Stimulated activated naive B cell treated with anti-CD40 and anti-IgM and Interleukin-4, amounts not matched to agents 10 μg/mL and 1 μg/mL and 100 μg/mL, for 72 hours (primary cell): Measurements from ENCODE around the gene SMIM24.

ENCODE experiments used
- ATAC-seq, 2 donors: fragments of 150-1000 bp; cut with Tn5 transposase; replicated peaks; 2 replicates each; pipeline ENCODE4 v1.10.0; 2021; ENCODE audit warnings: moderate library complexity in 1 of 2
- DNase-seq: peaks from one replicate; pipeline ENCODE4 v3.0.0; 2021
- H3K27ac Mint-ChIP-seq: one replicate; pipeline ENCODE4 v1.8.0; 2022; ENCODE audit warnings: mild to moderate bottlenecking, mixed read lengths
- H3K27me3 Mint-ChIP-seq, 2 donors: one replicate each; pipeline ENCODE4 v1.8.0; 2022; ENCODE audit warnings: mixed read lengths in 2 of 2
- H3K36me3 Mint-ChIP-seq, 2 donors: one replicate each; pipeline ENCODE4 v1.8.0; 2022; ENCODE audit warnings: mixed read lengths in 2 of 2, mild to moderate bottlenecking in 1 of 2
- H3K4me1 Mint-ChIP-seq, 2 donors: one replicate each; pipeline ENCODE4 v1.8.0; 2022; ENCODE audit warnings: mixed read lengths in 2 of 2, mild to moderate bottlenecking in 1 of 2
- H3K4me3 Mint-ChIP-seq, 2 donors: one replicate each; pipeline ENCODE4 v1.8.0; 2022; ENCODE audit warnings: mild to moderate bottlenecking in 2 of 2, mixed read lengths in 2 of 2, moderate library complexity in 1 of 2
- H3K9me3 Mint-ChIP-seq, 2 donors: one replicate each; pipeline ENCODE4 v1.8.0; 2022; ENCODE audit warnings: mixed read lengths in 2 of 2, mild to moderate bottlenecking in 1 of 2

SMIM24 gene

DNA sequence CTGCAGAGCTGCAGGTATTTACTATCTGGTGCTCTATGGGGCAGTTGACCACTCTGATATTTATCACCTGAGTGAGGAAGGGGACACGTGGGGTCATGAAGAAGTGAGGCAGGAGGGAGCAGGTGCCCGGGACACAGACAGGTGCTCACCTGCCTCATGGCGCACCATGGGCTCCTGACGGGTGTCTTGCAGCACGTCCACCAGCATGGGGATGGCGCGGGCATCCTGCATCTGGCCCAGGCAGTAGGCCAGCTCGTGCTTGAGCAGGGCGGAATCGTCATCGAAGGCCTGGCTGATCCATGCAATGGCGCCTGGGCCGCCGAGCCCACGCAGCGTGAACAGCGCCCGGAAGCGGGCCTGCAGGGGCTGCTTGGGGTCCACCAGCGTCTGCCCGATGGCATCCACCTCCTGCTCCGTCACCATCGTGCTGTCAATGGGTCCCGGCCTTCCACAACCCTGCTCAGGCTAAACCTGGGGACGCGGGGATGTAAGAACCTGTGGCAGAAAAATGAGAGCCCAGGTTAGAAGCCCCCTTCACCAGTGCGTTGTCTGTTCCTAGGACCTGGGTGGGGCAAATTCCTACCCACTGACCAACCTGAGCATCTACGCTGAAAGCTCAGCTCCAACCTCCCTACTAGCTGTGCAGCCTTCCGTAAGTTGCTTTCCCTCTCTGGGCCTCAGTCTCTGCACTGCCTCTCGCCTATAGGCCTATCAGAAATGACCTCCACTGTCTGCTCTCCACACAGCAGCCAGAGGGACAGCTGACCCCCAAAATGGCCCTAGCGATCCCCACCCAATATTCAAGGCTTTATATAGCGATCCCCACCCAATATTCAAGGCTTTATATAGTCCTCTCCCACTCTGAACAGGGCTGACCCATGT lies 16.3 kb upstream of the SMIM24 start:
- Mint-ChIP-seq H3K9me3 (no peaks in the 10 kb centered on the region), H3K27ac (no peak overlapping the region), H3K4me3 (no peak overlapping the region), H3K4me1 (peaks cover 13 to 26% of the 10 kb centered on the region in 2 donors), H3K27me3 (no peaks in the 10 kb centered on the region), H3K36me3 (peaks cover 35 to 41% of the 10 kb centered on the region in 2 donors)
- DNase-seq (no peak), ATAC-seq (no peak)

DNA sequence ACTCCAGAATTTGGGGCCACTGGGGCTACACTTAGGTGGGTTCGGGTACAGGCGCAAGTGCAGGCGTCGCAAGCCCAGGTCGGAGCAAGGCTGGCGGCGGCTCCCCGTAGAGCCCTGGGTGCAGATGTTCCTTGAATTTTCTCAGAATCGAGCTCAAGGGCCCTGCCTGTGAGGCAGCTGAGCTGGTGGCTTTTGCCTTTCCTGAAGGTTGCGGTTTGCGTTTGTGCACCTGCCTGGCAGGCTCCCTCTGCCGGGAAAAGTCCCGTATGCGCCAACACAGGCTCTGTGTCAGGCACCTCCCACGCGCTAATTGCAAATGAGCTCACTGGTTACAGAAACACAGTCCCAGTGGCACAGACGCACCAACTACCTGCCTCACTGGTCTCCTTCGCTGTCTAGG lies 14.2 kb upstream of the SMIM24 start:
- DNase-seq, result no peak
- Mint-ChIP-seq H3K4me1 (peaks cover 7 to 16% of the 10 kb centered on the region in 2 donors), H3K27ac (no peak overlapping the region), H3K9me3 (no peaks in the 10 kb centered on the region), H3K27me3 (no peaks in the 10 kb centered on the region), H3K4me3 (no peak overlapping the region), H3K36me3 (peaks cover 37 to 46% of the 10 kb centered on the region in 2 donors)
- no peak for ATAC-seq

DNA sequence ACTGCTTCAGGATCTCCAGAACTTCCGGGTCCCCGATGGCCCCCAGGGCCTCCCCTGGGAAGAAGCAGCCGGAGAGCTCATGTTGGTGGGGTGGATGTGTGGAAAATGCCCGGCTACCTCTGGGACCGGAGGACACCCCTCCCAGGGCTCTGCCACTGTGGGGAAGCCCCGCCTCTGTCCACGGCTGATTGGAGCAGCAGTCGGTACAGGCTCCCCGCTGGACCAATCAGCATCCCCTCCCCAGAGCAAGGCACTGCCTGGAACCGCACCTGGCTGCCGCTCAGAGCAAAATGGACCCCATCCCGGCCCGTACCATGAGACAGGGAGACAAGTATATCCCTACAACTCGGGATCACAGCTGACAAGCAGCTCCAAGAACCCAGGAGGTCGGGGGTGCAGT lies 13.7 kb upstream of the SMIM24 start:
- Mint-ChIP-seq H3K4me1 (peaks cover 5 to 12% of the 10 kb centered on the region in 2 donors), H3K27ac (peak overlapping the region; percentile 14), H3K9me3 (no peaks in the 10 kb centered on the region), H3K4me3 (no peak overlapping the region), H3K27me3 (no peaks in the 10 kb centered on the region), H3K36me3 (peaks cover 39 to 44% of the 10 kb centered on the region in 2 donors)
- DNase-seq, result no peak
- peak; percentile 55 to 64 for ATAC-seq

DNA sequence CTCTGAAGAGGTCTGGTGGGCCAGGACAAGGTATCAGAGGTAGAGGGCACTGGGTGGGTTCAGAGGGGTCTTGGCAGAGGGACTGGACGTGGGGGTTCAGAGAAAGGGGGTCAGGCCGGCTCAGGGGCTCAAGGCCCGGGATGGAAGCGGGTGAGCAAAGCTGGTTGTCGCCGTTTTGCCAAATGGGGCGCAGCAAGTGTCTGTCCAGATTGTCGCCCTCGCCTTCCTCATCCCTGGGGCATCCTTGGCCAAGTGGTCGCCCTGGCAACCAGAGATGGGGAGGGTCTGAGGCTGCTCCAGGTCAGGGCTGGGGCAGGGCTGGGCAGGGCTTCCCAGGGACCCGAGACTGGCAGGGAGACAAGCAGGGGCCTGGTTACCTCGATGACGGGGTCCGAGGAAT lies 13.3 kb upstream of the SMIM24 start:
- Mint-ChIP-seq H3K9me3 (no peaks in the 10 kb centered on the region), H3K4me1 (peaks cover 3 to 8% of the 10 kb centered on the region in 2 donors), H3K27me3 (no peaks in the 10 kb centered on the region), H3K27ac (no peak overlapping the region), H3K36me3 (peaks cover 43% of the 10 kb centered on the region in 2 donors), H3K4me3 (no peak overlapping the region)
- DNase-seq, result no peak
- no peak for ATAC-seq

DNA sequence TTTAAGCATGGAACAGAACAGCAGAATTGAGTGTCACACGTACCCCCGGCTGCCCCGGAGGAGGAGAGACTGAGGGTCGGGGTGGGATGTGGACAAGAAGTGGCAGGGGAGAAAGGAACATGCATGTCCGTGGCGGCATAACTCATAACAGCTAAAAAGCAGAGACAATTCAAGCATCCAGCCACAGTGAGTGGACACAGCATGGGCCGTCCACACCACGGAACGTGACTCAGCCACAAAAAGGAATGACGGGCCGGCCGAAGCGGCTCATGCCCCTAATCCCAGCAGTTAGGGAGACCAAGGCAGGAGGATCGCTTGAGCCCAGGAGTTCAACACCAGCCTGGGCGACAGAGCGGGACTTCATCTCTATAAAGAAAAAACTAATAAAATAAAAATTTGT lies 12.6 kb upstream of the SMIM24 start:
- no peak overlapping the region for H3K4me3 Mint-ChIP-seq
- ATAC-seq (no peak), DNase-seq (no peak)
- H3K27ac Mint-ChIP-seq, result no peak overlapping the region
- peaks cover 46 to 48% of the 10 kb centered on the region in 2 donors for H3K36me3 Mint-ChIP-seq
- H3K9me3 Mint-ChIP-seq, result no peaks in the 10 kb centered on the region
- peaks cover under 1 to 3% of the 10 kb centered on the region in 2 donors for H3K4me1 Mint-ChIP-seq
- no peaks in the 10 kb centered on the region for H3K27me3 Mint-ChIP-seq

DNA sequence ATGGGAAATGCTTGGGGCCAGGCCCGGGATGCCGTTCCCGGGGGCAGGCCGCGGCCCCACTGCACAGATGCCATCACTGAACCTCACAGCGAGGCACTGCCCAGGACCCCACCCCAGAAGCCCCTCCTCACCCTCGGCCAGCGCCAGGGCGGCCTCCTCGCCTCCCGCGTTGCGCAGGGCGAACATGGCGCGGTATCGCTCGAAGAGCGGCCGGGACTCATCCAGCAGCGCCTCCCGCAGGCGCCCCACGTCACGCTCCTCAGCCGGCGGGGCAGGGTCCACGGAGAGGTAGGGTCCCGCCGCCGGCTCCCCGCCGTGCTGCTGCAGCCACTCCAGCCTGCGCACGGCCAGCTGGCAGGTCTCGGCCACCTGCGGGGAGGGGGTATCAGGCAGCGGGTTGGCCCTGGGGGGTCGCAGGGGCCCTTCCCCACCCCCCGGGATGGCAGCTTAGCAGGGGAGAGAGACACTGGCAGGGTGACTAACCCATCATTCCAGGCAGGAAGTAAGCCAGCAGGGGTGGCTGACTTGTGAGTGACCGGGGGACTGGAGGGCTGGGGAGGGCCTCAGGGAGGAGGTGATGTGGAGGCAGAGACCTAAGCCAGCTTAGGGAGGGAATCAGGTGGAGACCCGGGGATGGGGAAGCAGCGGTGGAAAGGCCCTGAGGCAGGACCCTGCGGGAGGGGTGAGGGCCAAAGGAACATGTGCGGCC lies 12.0 kb upstream of the SMIM24 start:
- Mint-ChIP-seq H3K36me3 (peaks cover 45 to 51% of the 10 kb centered on the region in 2 donors), H3K4me3 (no peak overlapping the region), H3K4me1 (no peaks in the 10 kb centered on the region), H3K27me3 (no peaks in the 10 kb centered on the region), H3K9me3 (no peaks in the 10 kb centered on the region), H3K27ac (no peak overlapping the region)
- DNase-seq (no peak), ATAC-seq (no peak)

DNA sequence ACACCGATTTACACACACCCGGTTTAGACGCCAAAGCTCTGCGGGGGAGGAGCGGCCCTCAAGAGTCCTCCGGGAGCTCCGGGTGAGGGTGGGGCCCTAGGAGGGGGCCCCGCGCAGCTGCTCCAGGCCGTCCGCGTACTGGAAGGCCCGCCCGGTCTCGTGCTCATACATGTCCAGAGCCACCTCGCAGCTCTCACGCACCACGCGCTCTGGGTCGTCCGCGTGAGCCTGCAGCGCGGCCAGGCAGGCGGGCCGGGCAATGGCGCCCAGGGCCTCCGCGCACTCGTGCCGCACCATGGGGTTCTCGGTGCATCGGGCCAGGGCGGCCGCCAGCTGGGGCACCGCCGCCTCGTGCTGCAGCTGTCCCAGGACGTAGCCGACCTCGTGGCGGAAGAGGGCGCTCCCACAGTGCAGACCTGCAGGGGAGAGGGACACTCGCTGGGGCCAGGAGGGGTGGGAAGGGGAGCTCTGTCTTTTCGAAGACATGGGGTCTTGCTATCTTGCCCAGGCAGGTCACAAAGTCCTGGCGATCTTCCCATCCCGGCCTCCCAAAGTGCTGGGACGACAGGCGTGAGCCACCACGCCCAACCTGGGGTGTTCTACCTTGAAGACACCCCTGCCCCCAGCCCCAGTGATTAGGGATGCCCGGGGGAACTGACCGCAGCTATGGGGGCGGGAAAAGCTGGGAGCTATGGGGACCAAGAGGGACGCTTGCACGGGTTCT lies 11.2 kb upstream of the SMIM24 start:
- Mint-ChIP-seq H3K9me3 (no peaks in the 10 kb centered on the region), H3K27ac (no peak overlapping the region), H3K4me1 (no peaks in the 10 kb centered on the region), H3K36me3 (peaks cover 46 to 55% of the 10 kb centered on the region in 2 donors), H3K27me3 (no peaks in the 10 kb centered on the region), H3K4me3 (no peak overlapping the region)
- no peak for DNase-seq
- ATAC-seq, result no peak

DNA sequence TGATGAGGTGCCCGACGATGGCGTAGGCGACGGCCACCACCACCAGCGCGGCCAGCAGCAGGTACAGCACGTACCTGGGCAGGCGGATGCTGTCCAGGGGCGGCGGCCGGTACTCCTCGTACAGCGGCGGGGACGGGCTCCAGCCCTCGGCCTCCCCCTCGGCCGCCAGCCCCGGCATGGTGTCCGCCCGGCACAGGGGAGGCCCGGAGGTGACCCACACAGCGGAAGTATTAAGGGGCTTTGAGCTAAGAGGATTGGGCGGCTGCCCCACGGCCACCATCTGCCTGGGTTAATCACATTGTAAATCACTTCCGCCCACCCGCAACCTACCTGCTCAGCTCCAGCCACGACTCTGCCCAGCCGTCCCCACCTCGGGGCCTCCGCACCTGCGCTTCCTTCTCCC lies 2.9 kb upstream of the SMIM24 start, which contains the start of gene SMIM44:
Gene SMIM44 (minus strand): TSS at position 216 of the 403 bp plus-strand sequence. CDS start 38 bp downstream, at position 178.
- H3K27ac Mint-ChIP-seq, result no peak within 1 kb of the TSS
- peaks cover 14 to 19% of the 10 kb centered on the region in 2 donors for H3K4me1 Mint-ChIP-seq
- peaks cover 2 to 4% of the 10 kb centered on the region in 2 donors for H3K9me3 Mint-ChIP-seq
- no peak within 1 kb of the TSS for H3K4me3 Mint-ChIP-seq
- ATAC-seq (no peak), DNase-seq (no peak)
- peaks cover 10% of the 10 kb centered on the region in 2 donors for H3K27me3 Mint-ChIP-seq
- H3K36me3 Mint-ChIP-seq, result peaks cover 10 to 12% of the 10 kb centered on the region in 2 donors

DNA sequence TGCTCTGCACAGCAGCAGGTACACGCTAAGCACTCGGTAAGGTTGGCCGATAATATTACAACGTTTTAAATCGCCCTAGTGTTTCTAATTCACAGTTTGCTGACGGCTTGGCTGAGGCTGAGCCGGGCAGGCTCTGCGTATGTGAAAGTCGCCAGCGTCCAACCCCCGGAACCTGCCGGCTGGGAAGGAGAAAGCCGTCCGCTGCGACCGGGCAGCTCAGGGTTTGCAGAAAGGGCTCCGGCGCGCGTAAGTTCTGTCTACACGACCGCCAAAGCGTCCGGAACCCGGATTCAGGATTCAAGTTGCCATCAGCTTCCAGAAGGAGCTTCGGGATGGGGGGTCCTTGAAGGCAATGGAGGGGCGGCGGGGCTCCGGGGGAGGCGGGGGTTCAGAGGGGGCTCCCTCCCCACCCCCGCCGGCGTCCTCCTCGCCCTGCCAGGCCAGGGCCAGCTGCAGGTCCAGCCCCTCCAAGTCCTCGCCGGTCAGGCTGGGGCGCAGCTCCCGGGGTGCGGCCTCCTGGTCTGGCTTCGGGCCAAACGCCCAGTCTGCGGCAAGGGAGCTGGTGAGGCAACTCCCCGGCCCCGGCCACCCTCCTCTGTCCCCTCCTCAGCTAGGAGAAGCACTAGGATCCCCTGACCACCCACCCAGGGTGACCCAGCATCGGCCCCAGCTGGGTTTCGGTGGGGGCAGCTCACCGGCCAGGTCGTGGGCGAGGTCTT lies 2.3 kb upstream of the SMIM24 start:
- Mint-ChIP-seq H3K36me3 (peaks cover 6 to 9% of the 10 kb centered on the region in 2 donors), H3K9me3 (peaks cover 2 to 4% of the 10 kb centered on the region in 2 donors), H3K27me3 (peaks cover 15 to 16% of the 10 kb centered on the region in 2 donors), H3K4me1 (peaks cover 17 to 24% of the 10 kb centered on the region in 2 donors), H3K27ac (no peak overlapping the region), H3K4me3 (no peak overlapping the region)
- DNase-seq, result no peak
- no peak for ATAC-seq

DNA sequence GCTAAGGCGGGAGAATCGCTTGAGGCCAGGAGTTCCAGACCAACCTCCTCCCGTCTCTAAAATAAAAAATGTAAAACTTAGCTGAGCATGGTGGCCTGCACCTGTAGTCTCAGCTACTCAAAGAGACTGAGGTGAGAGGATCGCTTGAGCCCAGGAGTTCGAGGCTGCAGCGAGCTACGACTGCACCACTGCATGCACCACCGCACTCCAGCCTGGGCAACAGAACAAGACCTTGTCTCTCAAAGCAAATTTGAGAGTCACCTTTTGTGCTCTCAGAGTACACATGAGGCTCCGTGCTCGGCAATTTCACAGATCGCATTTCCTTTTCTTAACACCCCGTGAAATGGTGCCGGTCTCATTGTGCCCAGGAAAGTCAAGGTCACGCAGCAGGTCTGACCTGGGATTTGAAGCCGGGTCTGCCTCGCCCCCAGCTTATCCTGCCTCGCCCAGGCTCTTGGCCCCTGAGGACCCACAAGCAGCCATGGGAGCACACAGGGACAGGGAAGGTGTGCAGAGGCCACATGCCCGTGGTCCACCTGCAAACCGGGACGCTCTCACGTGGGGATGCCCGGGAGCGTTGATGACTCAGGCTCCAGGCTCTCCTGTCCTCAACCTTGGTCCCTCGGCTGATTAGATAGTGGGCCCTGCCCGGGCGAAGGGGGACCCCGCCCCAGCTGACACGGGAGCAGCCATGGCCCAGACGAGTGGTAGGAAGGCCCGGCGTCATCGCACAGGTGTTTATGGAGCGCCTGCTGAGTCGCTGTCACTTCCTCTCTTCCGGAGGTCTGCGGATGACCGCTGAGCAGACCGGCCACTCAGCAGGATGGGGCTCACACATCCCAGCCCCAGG lies 1.1 kb upstream of the SMIM24 start:
- Mint-ChIP-seq H3K36me3 (no peaks in the 10 kb centered on the region), H3K9me3 (peaks cover 2 to 4% of the 10 kb centered on the region in 2 donors), H3K27me3 (peaks cover 15 to 22% of the 10 kb centered on the region in 2 donors), H3K27ac (no peak overlapping the region), H3K4me1 (peaks cover 17 to 24% of the 10 kb centered on the region in 2 donors), H3K4me3 (no peak overlapping the region)
- no peak for ATAC-seq
- no peak for DNase-seq

DNA sequence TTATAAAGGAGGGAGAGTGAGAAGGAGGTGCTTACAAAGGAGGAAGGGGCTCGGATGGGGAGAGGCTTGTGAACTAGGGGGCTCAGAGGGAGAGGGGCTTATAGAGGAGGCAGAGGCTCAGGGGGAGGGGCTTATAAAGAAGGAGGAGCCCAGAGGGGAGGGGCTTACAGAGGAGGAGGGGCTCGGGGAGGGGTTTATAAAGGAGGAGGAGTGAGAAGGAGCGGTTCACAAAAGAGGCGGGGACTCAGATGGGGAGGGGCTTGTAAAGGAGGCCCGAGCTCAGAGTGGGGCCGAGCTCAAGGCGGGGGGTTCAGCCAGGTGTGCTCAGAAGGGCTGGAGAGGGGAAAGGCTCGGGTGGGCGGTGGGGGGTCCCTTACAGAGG lies 500 bp downstream of the SMIM24 start:
- Mint-ChIP-seq H3K9me3 (peaks cover 2 to 4% of the 10 kb centered on the region in 2 donors), H3K27ac (no peak overlapping the region), H3K4me1 (peaks cover 17 to 24% of the 10 kb centered on the region in 2 donors), H3K27me3 (peaks cover 15 to 22% of the 10 kb centered on the region in 2 donors), H3K4me3 (no peak overlapping the region), H3K36me3 (no peaks in the 10 kb centered on the region)
- no peak for DNase-seq
- ATAC-seq, result peak in 1 of 2 donors; percentile 43

DNA sequence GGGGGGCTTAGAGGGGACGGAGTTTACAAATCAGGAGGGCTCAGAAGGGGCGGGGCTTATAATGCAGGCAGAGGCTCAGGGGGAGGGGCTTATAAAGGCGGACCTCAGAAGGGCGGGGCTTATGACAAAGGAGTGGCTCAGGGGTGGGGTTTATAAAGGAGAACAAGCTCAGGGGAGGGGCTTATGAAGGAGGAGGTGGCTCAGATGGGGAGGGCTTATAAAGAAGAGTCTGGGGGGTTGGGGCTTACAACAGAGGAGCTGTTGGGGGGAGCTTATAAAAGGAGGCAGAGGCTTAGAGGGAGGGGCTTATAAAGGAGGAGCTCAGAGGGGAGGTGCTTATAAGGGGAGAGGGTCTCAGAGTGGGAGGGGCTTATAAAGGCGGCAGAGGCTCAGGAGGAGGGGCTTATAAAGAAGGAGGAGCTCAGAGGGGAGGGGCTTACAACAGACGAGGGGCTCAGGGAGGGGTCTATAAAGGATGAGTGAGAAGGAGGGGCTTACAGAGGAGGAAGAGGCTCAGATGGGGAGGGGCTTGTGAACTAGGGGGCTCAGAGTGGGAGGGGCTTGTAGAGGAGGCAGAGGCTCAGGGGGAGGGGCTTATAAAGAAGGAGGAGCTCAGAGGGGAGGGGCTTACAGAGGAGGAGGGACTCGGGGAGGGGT lies 1.0 kb downstream of the SMIM24 start:
- H3K27me3 Mint-ChIP-seq, result peaks cover 15 to 22% of the 10 kb centered on the region in 2 donors
- no peaks in the 10 kb centered on the region for H3K36me3 Mint-ChIP-seq
- H3K27ac Mint-ChIP-seq, result no peak overlapping the region
- H3K9me3 Mint-ChIP-seq, result peaks cover 2 to 4% of the 10 kb centered on the region in 2 donors
- DNase-seq (peak; percentile 35), ATAC-seq (peak; percentile 67 to 74)
- peaks cover 17 to 24% of the 10 kb centered on the region in 2 donors for H3K4me1 Mint-ChIP-seq
- peak overlapping the region in 1 of 2 donors; percentile 62 for H3K4me3 Mint-ChIP-seq
